K562 (cell line): ENCODE data around the gene SIMC1. TPM values are rescaled to one million over a fixed set of nuclear protein-coding genes. Genes with fewer than 3 reads are reported as not detected.
"Not testable (repeated sequence)": the region's sequence is repeated elsewhere in the genome, so short reads cannot be mapped to it uniquely, and the experiment has no call there.

Source experiments
- ATAC-seq: fragments of 200-7000 bp; cut with Tn5 transposase; 3 replicates; pipeline ENCODE4 v1.9.1; 2020; ENCODE audit warnings: moderate library complexity
- BruUV-seq: library from RNA; stranded (reverse); fragments of 400-500 nt; replicated peaks from 2 replicates; lab custom pipeline; 2021; lab: Mats Ljungman, UMichigan
- CTCF ChIA-PET: fragments of 300-600 bp; formaldehyde crosslinking; extraction: SDS; loops from one replicate; lab custom pipeline; 2021; ENCODE audit warnings: low intra/inter-chr PET ratio; lab: Yijun Ruan, JAX
- POLR2A ChIA-PET: fragments of 300-600, 350-650 bp; sonication (Branson Sonifier 250); formaldehyde crosslinking; extraction: SDS; loops from one replicate; lab custom pipeline; 2021; ENCODE audit warnings: antibody characterized with exemption, inconsistent platforms; lab: Yijun Ruan, JAX
- DNase-seq, 4 experiments: peaks; one replicate each; pipeline versions ENCODE4 v3.0.0 to v3.0.0-alpha.2; 2011 to 2018; ENCODE audit warnings: low spot score in 3 of 4, mixed read lengths in 3 of 4; ENCODE audit errors: extremely low read depth in 1 of 4
- FAIRE-seq: peaks from 2 replicates; lab custom pipeline; 2011; peaks lifted over from hg19 to GRCh38; lab: Jason Lieb, UNC
- H2AFZ ChIP-seq: 2 replicates; pipeline ENCODE4 v1.6.0; 2011; ENCODE audit warnings: low read depth, low read length, control low read depth, inconsistent platforms
- H3K27ac ChIP-seq: fragments of 200-600 bp; 3 replicates; pipeline ENCODE4 v1.8.0; 2011; ENCODE audit warnings: low read depth, mild to moderate bottlenecking, control low read depth, inconsistent platforms, low read length, moderate library complexity, mixed read lengths; ENCODE audit errors: extremely low read depth
- H3K27me3 ChIP-seq, 2 experiments: fragments of 300-600 bp in 1 of 2; 2 replicates in 1 of 2; 3 replicates in 1 of 2; pipeline versions ENCODE4 v1.6.0 to v1.8.0; 2011; ENCODE audit warnings: inconsistent platforms in 2 of 2, low read length in 2 of 2, mild to moderate bottlenecking in 1 of 2, mixed read lengths in 1 of 2, moderate library complexity in 1 of 2; ENCODE audit not compliant: control insufficient read depth in 2 of 2, insufficient read depth in 2 of 2
- H3K36me3 ChIP-seq: fragments of 300-600 bp; 3 replicates; pipeline ENCODE4 v1.8.0; 2011; ENCODE audit warnings: mild to moderate bottlenecking, low read length, inconsistent platforms; ENCODE audit not compliant: control insufficient read depth, insufficient read depth
- H3K4me1 ChIP-seq, 2 experiments: fragments of 200-600 bp in 1 of 2; replicated peaks in 1 of 2; 2 replicates in 1 of 2; 3 replicates in 1 of 2; pipeline versions ENCODE4 v1.5.1 to v1.8.0; 2011; ENCODE audit warnings: inconsistent platforms in 2 of 2, low read length in 2 of 2, mild to moderate bottlenecking in 1 of 2, mixed read lengths in 1 of 2, moderate library complexity in 1 of 2; ENCODE audit not compliant: control insufficient read depth in 2 of 2, insufficient read depth in 2 of 2
- H3K4me2 ChIP-seq: 2 replicates; pipeline ENCODE4 v1.6.1; 2011; ENCODE audit warnings: low read length, control low read depth, inconsistent platforms, mixed read lengths; ENCODE audit not compliant: insufficient read depth
- H3K4me3 ChIP-seq: fragments of 200-600 bp; sonication (generic), shearing (Covaris generic); 2 replicates; pipeline ENCODE4 v1.5.1; 2016; ENCODE audit warnings: control low read depth, inconsistent platforms
- H3K79me2 ChIP-seq: fragments of 200-600 bp; 3 replicates; pipeline ENCODE4 v1.8.0; 2011; ENCODE audit warnings: low read length, inconsistent platforms; ENCODE audit not compliant: control insufficient read depth, insufficient read depth
- H3K9ac ChIP-seq, 2 experiments: 2 replicates each; pipeline versions ENCODE4 v1.6.0 to v1.6.1; 2011; ENCODE audit warnings: low read depth in 2 of 2, low read length in 2 of 2, control low read depth in 1 of 2, inconsistent platforms in 1 of 2, mild to moderate bottlenecking in 1 of 2, mixed read lengths in 1 of 2; ENCODE audit not compliant: insufficient read depth in 1 of 2
- H3K9me1 ChIP-seq: one replicate; pipeline ENCODE4 v1.6.0; 2011; ENCODE audit warnings: inconsistent platforms, mild to moderate bottlenecking, low read length, moderate library complexity; ENCODE audit not compliant: control insufficient read depth, insufficient read depth
- H3K9me3 ChIP-seq: replicated peaks from 2 replicates; pipeline ENCODE4 v1.5.1; 2011; ENCODE audit warnings: low read depth, low read length, inconsistent platforms; ENCODE audit not compliant: control insufficient read depth, insufficient read depth
- H4K20me1 ChIP-seq: replicated peaks from 2 replicates; pipeline ENCODE4 v1.6.1; 2011; ENCODE audit warnings: low read length, inconsistent platforms, mixed read lengths; ENCODE audit not compliant: control insufficient read depth, insufficient read depth
- CXXC5 ChIP-seq: fragments of 250-450 bp; sonication (Bioruptor Pico); IDR thresholded peaks from 2 replicates; pipeline ENCODE4 v1.8.0; 2022; ENCODE audit warnings: inconsistent platforms, mild to moderate bottlenecking, moderate library complexity
- DMBX1 ChIP-seq: fragments of 250-450 bp; sonication (Bioruptor Pico); IDR thresholded peaks from 2 replicates; pipeline ENCODE4 v1.8.0; 2022; ENCODE audit warnings: inconsistent platforms, mild to moderate bottlenecking, moderate library complexity, borderline replicate concordance
- SMAD4 ChIP-seq: fragments of 250-450 bp; sonication (Bioruptor Pico); conservative IDR thresholded peaks from 2 replicates; pipeline ENCODE4 v1.8.0; 2021; ENCODE audit warnings: inconsistent platforms, mild to moderate bottlenecking, moderate library complexity
- ZNF311 ChIP-seq: fragments of 250-450 bp; sonication (Bioruptor Pico); IDR thresholded peaks from 2 replicates; pipeline ENCODE4 v1.4.0; 2020; ENCODE audit warnings: mild to moderate bottlenecking, moderate library complexity
- WGBS: fragments of 100-300 bp; shearing (Covaris generic); methylation state at CpG from one replicate; pipeline ENCODE4 v1.1.6; 2016; ENCODE audit warnings: low coverage, mixed read lengths; ENCODE audit not compliant: insufficient coverage; ENCODE audit errors: missing lambda C conversion rate; 5-methylcytosine and 5-hydroxymethylcytosine counted together
- in situ Hi-C: fragments of 300-500 bp; cut with MboI; formaldehyde crosslinking; loops from 4 replicates; pipeline ENCODE4 v1.15.0; 2018; ENCODE audit warnings: inconsistent platforms, mixed read lengths
- intact Hi-C: fragments of 100-400 bp; cut with micrococcal nuclease; formaldehyde crosslinking; loops from 2 replicates; pipeline ENCODE4 v1.14.2; 2022
- polyA plus RNA-seq, 8 experiments: library from polyadenylated mRNA; depleted of rRNA in 4 of 8; stranded (reverse) in 5 of 8; unstranded in 3 of 8; fragments of >200 nt; fragmentation: Nextera tagmentation in 2 of 8; fragmentation: Illumina TruSeq in 1 of 8; extraction: Ambion mirVana in 2 of 8; extraction: Trizol in 1 of 8; gene quantifications; 2 replicates each; pipeline versions ENCODE4 v1.2.1 to v1.2.3, GENCODE V29; 2011 to 2014; ENCODE audit warnings: inconsistent platforms in 1 of 8, missing spikeins in 1 of 8
- total RNA-seq, 7 experiments: library from RNA; depleted of rRNA in 6 of 7; stranded (reverse); fragments of >200 nt in 6 of 7; fragmentation: Illumina TruSeq in 2 of 7; extraction: Trizol in 2 of 7; gene quantifications; 2 replicates each; pipeline versions ENCODE4 v1.2.1 to v1.2.3, GENCODE V29; 2011 to 2021; ENCODE audit warnings: low replicate concordance in 1 of 7
- TF ChIP-seq, protein P1 (sequence below): fragments of 450-650 bp; IDR thresholded peaks from 2 replicates; pipeline ENCODE4 v1.6.1; 2017; ENCODE audit warnings: antibody characterized with exemption, mild to moderate bottlenecking
- TF ChIP-seq, protein P2 (sequence below): sonication (generic); formaldehyde crosslinking; IDR thresholded peaks from 2 replicates; pipeline ENCODE4 v1.8.1; 2023; ENCODE audit warnings: mild to moderate bottlenecking, missing genetic modification reagents

The SIMC1 gene
- total and polyA plus RNA-seq, 9 of the 15 experiments (the other 6 are each of a cell fraction or from before 2014, with no cell fraction given): 7.2 to 36.3 (median 14.7) TPM

DNA sequence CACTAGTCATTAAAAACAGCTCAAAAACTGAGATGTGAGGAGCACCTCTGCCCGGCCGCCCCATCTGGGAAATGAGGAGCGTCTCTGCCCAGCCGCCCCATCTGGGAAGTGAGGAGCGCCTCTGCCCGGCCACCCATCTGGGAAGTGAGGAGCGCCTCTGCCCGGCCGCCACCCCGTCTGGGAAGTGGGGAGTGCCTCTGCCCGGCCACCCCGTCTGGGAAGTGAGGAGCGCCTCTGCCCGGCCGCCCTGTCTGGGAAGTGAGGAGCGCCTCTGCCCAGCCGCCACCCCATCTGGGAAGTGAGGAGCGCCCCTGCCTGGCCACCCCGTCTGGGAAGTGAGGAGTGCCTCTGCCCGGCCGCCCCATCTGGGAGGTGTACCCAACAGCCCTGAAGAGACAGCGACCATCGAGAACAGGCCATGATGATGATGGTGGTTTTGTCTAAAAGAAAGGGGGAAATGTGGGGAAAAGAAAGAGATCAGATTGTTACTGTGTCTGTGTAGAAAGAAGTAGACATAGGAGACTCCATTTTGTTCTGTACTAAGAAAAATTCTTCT is 23.7 kb upstream of the SIMC1 start:
- FAIRE-seq, H3K9me3 ChIP-seq, H3K27me3 ChIP-seq, H3K4me1 ChIP-seq, H3K4me3 ChIP-seq, H3K9ac ChIP-seq, H3K36me3 ChIP-seq, ATAC-seq, H3K9me1 ChIP-seq, intact Hi-C loops, H2AFZ ChIP-seq, H4K20me1 ChIP-seq, H3K27ac ChIP-seq, BruUV-seq, DNase-seq, CTCF ChIA-PET, H3K79me2 ChIP-seq, H3K4me2 ChIP-seq, POLR2A ChIA-PET: not testable (repeated sequence)
- in situ Hi-C loops: loop anchor here (5.0 kb wide), 1 partner anchor 1483 kb away; no protein-coding TSS in a partner anchor
- 70% methylated on average over 8 of the region's 23 CpGs for WGBS
- TF ChIP-seq SMAD4 (peak; percentile 78), CXXC5 (peak; percentile 54), DMBX1 (CRISPR knock-in tag) (peak; percentile 86; the same call in 1 of the 2 replicates), ZNF311 (CRISPR knock-in tag) (0 out of 2 replicates have a peak, but pooled peaks have one; percentile 41)
- TF ChIP-seq, protein P1, sequence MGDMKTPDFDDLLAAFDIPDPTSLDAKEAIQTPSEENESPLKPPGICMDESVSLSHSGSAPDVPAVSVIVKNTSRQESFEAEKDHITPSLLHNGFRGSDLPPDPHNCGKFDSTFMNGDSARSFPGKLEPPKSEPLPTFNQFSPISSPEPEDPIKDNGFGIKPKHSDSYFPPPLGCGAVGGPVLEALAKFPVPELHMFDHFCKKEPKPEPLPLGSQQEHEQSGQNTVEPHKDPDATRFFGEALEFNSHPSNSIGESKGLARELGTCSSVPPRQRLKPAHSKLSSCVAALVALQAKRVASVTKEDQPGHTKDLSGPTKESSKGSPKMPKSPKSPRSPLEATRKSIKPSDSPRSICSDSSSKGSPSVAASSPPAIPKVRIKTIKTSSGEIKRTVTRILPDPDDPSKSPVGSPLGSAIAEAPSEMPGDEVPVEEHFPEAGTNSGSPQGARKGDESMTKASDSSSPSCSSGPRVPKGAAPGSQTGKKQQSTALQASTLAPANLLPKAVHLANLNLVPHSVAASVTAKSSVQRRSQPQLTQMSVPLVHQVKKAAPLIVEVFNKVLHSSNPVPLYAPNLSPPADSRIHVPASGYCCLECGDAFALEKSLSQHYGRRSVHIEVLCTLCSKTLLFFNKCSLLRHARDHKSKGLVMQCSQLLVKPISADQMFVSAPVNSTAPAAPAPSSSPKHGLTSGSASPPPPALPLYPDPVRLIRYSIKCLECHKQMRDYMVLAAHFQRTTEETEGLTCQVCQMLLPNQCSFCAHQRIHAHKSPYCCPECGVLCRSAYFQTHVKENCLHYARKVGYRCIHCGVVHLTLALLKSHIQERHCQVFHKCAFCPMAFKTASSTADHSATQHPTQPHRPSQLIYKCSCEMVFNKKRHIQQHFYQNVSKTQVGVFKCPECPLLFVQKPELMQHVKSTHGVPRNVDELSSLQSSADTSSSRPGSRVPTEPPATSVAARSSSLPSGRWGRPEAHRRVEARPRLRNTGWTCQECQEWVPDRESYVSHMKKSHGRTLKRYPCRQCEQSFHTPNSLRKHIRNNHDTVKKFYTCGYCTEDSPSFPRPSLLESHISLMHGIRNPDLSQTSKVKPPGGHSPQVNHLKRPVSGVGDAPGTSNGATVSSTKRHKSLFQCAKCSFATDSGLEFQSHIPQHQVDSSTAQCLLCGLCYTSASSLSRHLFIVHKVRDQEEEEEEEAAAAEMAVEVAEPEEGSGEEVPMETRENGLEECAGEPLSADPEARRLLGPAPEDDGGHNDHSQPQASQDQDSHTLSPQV: 0 out of 2 replicates have a peak, but pooled peaks have one; percentile 22
- TF ChIP-seq, protein P2, sequence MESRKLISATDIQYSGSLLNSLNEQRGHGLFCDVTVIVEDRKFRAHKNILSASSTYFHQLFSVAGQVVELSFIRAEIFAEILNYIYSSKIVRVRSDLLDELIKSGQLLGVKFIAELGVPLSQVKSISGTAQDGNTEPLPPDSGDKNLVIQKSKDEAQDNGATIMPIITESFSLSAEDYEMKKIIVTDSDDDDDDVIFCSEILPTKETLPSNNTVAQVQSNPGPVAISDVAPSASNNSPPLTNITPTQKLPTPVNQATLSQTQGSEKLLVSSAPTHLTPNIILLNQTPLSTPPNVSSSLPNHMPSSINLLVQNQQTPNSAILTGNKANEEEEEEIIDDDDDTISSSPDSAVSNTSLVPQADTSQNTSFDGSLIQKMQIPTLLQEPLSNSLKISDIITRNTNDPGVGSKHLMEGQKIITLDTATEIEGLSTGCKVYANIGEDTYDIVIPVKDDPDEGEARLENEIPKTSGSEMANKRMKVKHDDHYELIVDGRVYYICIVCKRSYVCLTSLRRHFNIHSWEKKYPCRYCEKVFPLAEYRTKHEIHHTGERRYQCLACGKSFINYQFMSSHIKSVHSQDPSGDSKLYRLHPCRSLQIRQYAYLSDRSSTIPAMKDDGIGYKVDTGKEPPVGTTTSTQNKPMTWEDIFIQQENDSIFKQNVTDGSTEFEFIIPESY (CRISPR knock-in tag): peak; percentile 78
